OCI-LY1 (cell line): ENCODE measurements around the gene PAPSS2.
"Not testable (repeated sequence)": the region's sequence is repeated elsewhere in the genome, so short reads cannot be mapped to it uniquely, and the experiment has no call there.

ENCODE experiments used
- EZH2 ChIP-seq: fragments of 200-600 bp; sonication (generic), shearing (Covaris generic); IDR thresholded peaks from 2 replicates; pipeline ENCODE4 v1.8.0; 2017; ENCODE audit warnings: borderline replicate concordance, mixed run types, mild to moderate bottlenecking, antibody characterized with exemption, low read length, moderate library complexity, mixed read lengths
- TF ChIP-seq, protein P1 (sequence below): fragments of 200-600 bp; sonication (generic), shearing (Covaris generic); IDR thresholded peaks from 2 replicates; pipeline ENCODE4 v1.5.1; 2017; ENCODE audit warnings: mild to moderate bottlenecking, antibody characterized with exemption, low read length, moderate library complexity, mixed read lengths

DNA sequence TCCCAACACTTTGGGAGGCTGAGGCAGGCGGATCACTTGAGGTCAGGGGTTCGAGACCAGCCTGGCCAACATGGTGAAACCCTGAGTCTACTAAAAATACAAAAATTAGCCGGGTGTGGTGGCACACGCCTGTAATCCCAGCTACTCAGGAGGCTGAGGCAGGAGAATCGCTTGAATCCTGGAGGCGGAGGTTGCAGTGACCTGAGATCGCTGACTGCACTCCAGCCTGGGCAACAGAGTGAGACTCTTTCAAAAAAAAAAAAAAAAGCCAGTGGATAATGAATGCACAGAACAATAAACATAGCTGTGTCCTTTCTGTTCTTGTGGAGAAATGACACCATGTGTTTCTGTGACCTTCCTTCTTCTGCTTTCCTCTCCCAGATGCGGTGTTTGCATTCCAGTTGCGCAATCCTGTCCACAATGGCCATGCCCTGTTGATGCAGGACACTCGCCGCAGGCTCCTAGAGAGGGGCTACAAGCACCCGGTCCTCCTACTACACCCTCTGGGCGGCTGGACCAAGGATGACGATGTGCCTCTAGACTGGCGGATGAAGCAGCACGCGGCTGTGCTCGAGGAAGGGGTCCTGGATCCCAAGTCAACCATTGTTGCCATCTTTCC lies 83.4 kb downstream of the PAPSS2 start:
- TF ChIP-seq EZH2, result not testable (repeated sequence)
- TF ChIP-seq, protein P1, sequence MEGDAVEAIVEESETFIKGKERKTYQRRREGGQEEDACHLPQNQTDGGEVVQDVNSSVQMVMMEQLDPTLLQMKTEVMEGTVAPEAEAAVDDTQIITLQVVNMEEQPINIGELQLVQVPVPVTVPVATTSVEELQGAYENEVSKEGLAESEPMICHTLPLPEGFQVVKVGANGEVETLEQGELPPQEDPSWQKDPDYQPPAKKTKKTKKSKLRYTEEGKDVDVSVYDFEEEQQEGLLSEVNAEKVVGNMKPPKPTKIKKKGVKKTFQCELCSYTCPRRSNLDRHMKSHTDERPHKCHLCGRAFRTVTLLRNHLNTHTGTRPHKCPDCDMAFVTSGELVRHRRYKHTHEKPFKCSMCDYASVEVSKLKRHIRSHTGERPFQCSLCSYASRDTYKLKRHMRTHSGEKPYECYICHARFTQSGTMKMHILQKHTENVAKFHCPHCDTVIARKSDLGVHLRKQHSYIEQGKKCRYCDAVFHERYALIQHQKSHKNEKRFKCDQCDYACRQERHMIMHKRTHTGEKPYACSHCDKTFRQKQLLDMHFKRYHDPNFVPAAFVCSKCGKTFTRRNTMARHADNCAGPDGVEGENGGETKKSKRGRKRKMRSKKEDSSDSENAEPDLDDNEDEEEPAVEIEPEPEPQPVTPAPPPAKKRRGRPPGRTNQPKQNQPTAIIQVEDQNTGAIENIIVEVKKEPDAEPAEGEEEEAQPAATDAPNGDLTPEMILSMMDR, result not testable (repeated sequence)
